Measurements from ENCODE around the gene DDX27.

DNA sequence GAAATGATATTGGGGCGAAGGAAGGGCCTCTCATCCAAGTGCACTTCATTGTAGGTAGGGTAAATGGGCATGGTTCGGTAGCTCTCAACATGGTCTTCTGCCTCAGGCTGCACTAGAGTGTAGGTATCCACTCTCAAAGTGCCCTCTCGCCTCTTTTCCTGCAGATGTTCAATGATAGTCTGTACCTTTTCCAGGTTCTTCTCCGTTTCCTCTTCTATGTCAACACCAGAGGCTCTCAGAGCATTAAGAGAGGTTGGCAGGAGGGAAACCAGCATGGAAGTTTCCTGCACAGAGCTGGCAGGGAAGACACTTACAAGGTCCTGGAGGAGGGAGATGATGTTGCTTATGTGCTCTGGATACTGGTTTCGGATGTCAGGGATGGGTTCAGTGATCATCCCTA is 51.5 kb downstream of the DDX27 start:
- TF ChIP-seq, protein P1, sequence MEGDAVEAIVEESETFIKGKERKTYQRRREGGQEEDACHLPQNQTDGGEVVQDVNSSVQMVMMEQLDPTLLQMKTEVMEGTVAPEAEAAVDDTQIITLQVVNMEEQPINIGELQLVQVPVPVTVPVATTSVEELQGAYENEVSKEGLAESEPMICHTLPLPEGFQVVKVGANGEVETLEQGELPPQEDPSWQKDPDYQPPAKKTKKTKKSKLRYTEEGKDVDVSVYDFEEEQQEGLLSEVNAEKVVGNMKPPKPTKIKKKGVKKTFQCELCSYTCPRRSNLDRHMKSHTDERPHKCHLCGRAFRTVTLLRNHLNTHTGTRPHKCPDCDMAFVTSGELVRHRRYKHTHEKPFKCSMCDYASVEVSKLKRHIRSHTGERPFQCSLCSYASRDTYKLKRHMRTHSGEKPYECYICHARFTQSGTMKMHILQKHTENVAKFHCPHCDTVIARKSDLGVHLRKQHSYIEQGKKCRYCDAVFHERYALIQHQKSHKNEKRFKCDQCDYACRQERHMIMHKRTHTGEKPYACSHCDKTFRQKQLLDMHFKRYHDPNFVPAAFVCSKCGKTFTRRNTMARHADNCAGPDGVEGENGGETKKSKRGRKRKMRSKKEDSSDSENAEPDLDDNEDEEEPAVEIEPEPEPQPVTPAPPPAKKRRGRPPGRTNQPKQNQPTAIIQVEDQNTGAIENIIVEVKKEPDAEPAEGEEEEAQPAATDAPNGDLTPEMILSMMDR (IDR thresholded peaks at IDR 0.05): no peak
- no peak for TF ChIP-seq POLR2A (IDR thresholded peaks at IDR 0.05)
